Lower lobe of right lung (tissue), 2 donors: ENCODE data around the gene KRTAP4-9. TPM values are rescaled to one million over a fixed set of nuclear protein-coding genes. Genes with fewer than 3 reads are reported as not detected.
"Not testable (repeated sequence)": the region's sequence is repeated elsewhere in the genome, so short reads cannot be mapped to it uniquely, and the experiment has no call there.

Source experiments
- ATAC-seq, 2 donors: fragments of 200-7000 bp; cut with Tn5 transposase; one replicate each; pipeline ENCODE4 v1.9.1; 2020 to 2022; ENCODE audit warnings: mild to moderate bottlenecking in 2 of 2, moderate library complexity in 2 of 2
- DNase-seq: peaks from one replicate; pipeline ENCODE4 v3.0.0-alpha.2; 2020
- H3K27ac ChIP-seq: fragments of 200-600 bp; one replicate; pipeline ENCODE4 v1.8.0; 2022
- H3K27me3 ChIP-seq: fragments of 200-600 bp; one replicate; pipeline ENCODE4 v1.8.0; 2022; ENCODE audit warnings: low read depth
- H3K36me3 ChIP-seq: fragments of 200-600 bp; one replicate; pipeline ENCODE4 v1.8.0; 2022; ENCODE audit warnings: mild to moderate bottlenecking
- H3K4me1 ChIP-seq: fragments of 200-600 bp; one replicate; pipeline ENCODE4 v1.8.0; 2022
- H3K4me3 ChIP-seq: fragments of 200-600 bp; one replicate; pipeline ENCODE4 v1.8.0; 2022; ENCODE audit warnings: mild to moderate bottlenecking
- H3K9me3 ChIP-seq: fragments of 200-600 bp; one replicate; pipeline ENCODE4 v1.8.0; 2022
- intact Hi-C: fragments of 100-400 bp; cut with DNase I; formaldehyde crosslinking; loops from one replicate; pipeline ENCODE4 v1.11.0; 2022
- long read RNA-seq: library from polyadenylated mRNA; unstranded; transcript quantifications from one replicate; pipeline ENCODE4 v2.0.0, GENCODE V29; 2021
- total RNA-seq: library from RNA; stranded (reverse); fragmentation: NEBNext Ultra II Directional; extraction: Animal tissue kit (Norgen Biotek cat#: 25700); gene quantifications from one replicate; pipeline ENCODE4 v1.2.1, GENCODE V29; 2021
- TF ChIP-seq, protein P1 (sequence below): fragments of 200-600 bp; IDR thresholded peaks from one replicate; pipeline ENCODE4 v1.8.0; 2022; ENCODE audit warnings: antibody characterized with exemption, mild to moderate bottlenecking
- donor health status: DM: no; HTN: yes; CAD: no; lungs with severe emphysema.

KRTAP4-9 gene
- not detected for total RNA-seq
- long read RNA-seq: 0 reads

DNA sequence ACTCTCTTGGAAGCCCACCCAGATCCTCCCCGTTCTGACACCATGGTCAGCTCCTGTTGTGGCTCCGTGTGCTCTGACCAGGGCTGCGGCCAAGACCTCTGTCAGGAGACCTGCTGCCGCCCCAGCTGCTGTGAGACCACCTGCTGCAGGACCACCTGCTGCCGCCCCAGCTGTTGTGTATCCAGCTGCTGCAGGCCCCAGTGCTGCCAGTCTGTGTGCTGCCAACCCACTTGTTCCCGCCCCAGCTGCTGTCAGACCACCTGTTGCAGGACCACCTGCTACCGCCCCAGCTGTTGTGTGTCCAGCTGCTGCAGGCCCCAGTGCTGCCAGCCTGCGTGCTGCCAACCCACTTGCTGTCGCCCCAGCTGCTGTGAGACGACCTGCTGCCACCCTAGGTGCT is at the start of gene KRTAP4-9:
TSS of gene KRTAP4-9 (plus strand) at position 43 of the 400 bp plus-strand sequence. CDS start at position 43, 0 bp downstream.
- H3K4me3 ChIP-seq, DNase-seq, H3K27me3 ChIP-seq, intact Hi-C loops, H3K27ac ChIP-seq, H3K9me3 ChIP-seq, H3K36me3 ChIP-seq, ATAC-seq, H3K4me1 ChIP-seq: not testable (repeated sequence)

DNA sequence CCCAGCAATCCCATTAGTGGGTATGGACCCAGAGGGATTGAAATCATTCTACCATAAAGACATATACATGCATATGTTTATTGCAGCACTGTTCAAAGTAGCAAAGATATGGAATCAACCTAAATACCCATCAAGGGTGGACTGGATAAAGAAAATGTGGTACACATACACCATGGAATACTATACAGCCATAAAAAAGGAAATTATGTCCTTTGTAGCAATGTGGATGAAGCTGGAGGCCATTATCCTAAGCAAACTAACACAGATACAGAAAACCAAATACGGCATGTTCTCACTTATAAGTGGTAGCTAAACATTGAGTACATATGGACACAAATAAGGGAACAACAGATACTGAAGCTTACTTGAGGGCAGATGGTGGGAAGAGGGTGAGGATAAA is 47.6 kb upstream of the KRTAP4-9 start:
- intact Hi-C loops: no loop called here
- H3K36me3 ChIP-seq: no peaks in the 10 kb centered on the region
- TF ChIP-seq, protein P1, sequence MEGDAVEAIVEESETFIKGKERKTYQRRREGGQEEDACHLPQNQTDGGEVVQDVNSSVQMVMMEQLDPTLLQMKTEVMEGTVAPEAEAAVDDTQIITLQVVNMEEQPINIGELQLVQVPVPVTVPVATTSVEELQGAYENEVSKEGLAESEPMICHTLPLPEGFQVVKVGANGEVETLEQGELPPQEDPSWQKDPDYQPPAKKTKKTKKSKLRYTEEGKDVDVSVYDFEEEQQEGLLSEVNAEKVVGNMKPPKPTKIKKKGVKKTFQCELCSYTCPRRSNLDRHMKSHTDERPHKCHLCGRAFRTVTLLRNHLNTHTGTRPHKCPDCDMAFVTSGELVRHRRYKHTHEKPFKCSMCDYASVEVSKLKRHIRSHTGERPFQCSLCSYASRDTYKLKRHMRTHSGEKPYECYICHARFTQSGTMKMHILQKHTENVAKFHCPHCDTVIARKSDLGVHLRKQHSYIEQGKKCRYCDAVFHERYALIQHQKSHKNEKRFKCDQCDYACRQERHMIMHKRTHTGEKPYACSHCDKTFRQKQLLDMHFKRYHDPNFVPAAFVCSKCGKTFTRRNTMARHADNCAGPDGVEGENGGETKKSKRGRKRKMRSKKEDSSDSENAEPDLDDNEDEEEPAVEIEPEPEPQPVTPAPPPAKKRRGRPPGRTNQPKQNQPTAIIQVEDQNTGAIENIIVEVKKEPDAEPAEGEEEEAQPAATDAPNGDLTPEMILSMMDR: no peak

DNA sequence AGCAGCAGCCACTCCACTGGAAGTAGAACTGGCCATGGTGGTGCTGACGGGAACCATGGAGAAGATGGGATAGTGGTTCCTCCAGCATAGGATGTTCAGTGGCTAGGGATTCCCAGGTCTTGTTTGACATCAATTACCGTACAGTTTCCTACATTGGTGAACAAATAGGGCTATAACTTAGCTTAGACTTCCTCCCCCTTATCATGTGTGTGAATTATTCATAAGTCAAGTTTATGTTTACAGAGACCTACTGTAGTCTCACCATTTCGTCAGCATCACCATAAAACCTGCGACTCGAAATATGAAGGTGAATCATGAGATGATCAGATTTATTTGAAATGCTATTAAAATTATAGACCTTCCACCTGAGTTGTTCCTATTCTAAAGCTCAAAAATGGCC is 46.4 kb upstream of the KRTAP4-9 start:
- Histone ChIP-seq H3K4me3 (no peak overlapping the region), H3K4me1 (no peaks in the 10 kb centered on the region), H3K27ac (no peak overlapping the region), H3K36me3 (no peaks in the 10 kb centered on the region), H3K9me3 (no peaks in the 10 kb centered on the region), H3K27me3 (peaks cover 28% of the 10 kb centered on the region)
- no peak for ATAC-seq
- DNase-seq: no peak
- intact Hi-C loops: no loop called here
- TF ChIP-seq, protein P1: no peak

More for the DNA sequence above, 47.6 kb upstream of the KRTAP4-9 start:
- Histone ChIP-seq H3K27me3 (peaks cover 28% of the 10 kb centered on the region), H3K4me1 (no peaks in the 10 kb centered on the region), H3K27ac (no peak overlapping the region), H3K9me3 (no peaks in the 10 kb centered on the region), H3K4me3 (no peak overlapping the region)
- no peak for DNase-seq
- ATAC-seq: no peak

DNA sequence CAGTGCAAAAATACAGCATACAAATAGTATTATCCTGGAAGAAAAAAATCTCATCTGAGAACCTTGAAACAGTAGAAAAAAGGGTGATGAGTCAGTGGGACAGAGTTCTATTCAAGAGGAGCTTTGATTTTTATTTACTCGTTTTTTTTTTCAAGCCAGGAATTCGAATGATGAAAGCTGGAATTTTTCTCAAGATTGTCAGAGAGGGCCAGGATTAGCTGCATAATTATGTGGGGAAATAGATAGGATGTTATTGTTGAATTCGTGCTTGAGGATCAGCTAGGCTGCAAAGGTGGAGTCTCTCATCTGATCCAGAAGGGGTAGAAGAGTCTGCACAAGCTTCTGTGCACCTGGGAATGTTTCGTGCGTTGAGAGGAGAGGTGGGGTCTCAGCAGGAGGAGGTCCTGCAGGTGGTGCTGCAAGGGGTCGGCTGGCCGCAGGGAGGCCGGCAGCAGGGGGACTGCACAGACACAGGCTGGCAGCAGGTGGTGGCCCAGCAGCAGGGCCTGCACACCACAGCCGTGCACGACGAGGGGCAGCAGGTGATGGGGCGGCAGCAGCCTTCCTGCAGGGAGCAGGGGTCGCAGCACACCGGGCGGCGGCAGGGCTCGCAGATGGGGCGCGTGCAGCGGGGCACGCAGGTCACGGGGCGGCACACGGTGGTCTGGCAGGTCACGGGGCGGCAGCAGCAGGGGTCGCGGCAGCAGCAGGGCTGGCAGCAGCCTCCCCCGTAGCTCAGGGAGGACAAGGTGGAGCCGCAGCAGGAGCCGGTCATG is 45.7 kb upstream of the KRTAP4-9 start:
- H3K4me3 ChIP-seq, H3K27ac ChIP-seq, ATAC-seq, DNase-seq, H3K36me3 ChIP-seq, H3K9me3 ChIP-seq, H3K4me1 ChIP-seq, intact Hi-C loops: not testable (repeated sequence)
- peaks cover 28% of the 10 kb centered on the region for H3K27me3 ChIP-seq

DNA sequence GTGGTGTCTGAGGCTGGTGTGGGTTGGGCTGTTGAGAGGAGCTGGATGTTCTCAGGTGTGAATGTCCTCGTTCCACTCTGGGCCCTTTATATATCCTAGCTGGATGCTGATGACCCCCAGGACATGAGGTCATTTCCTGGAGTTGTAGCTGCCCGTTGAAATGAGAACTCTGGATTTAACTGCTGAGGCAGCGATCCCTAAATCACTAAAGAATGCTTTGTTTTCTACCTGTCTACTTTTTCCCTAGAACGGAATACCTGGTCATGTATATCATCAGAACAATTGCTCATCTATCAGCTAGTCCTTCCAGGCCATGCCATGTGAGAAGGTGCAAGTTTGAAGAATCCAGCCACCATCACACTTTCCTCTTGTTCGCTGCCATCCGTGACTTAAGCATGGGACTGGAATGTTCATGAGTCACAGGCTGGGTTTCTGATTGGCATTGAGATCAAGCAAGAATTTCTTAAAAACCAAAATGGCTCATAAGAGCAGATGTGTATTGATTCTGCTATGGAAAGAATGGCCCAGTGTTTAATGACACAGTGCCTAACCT is 45.1 kb upstream of the KRTAP4-9 start, which contains the start of gene KRTAP2-3:
TSS of gene KRTAP2-3 (minus strand) at position 63 of the 553 bp plus-strand sequence. CDS start 64 bp downstream, outside the sequence.
- Histone ChIP-seq H3K4me3 (no peak within 1 kb of the TSS), H3K27me3 (peaks cover 28% of the 10 kb centered on the region), H3K36me3 (no peaks in the 10 kb centered on the region), H3K4me1 (no peaks in the 10 kb centered on the region), H3K27ac (no peak within 1 kb of the TSS), H3K9me3 (no peaks in the 10 kb centered on the region)
- intact Hi-C loops: no loop called here
- no peak for ATAC-seq
- TF ChIP-seq, protein P1: no peak
- DNase-seq: no peak

DNA sequence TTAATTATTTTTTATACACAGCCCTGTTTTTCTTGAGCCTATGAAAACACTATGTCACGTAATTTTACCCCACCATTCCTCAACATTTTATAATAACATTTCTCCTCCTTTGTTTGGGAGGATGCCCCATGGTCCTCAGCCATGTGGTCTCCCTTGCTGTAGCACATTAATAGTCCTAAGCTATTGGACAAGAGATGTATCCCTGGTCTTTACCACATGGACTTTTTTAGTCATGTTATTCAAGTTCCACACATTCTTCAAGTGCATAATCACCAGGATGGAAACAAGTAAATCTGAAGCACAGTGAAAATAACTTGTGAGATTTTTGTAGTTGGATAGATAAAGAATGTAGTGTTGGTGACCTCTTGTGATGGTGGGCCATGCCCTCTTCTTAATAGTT is 43.2 kb upstream of the KRTAP4-9 start:
- ATAC-seq: no peak
- intact Hi-C loops: no loop called here

More for the DNA sequence above, 43.2 kb upstream of the KRTAP4-9 start:
- Histone ChIP-seq H3K36me3 (no peaks in the 10 kb centered on the region), H3K27me3 (peaks cover 28% of the 10 kb centered on the region), H3K27ac (no peak overlapping the region), H3K4me3 (no peak overlapping the region), H3K9me3 (no peaks in the 10 kb centered on the region), H3K4me1 (no peaks in the 10 kb centered on the region)
- no peak for DNase-seq
- TF ChIP-seq, protein P1: no peak
